ENCODE data around the gene CYP2A6. TPM values are rescaled to one million over a fixed set of nuclear protein-coding genes. Genes with fewer than 3 reads are reported as not detected.
A peak's percentile ranks its signal among the peaks of the same experiment; 100 is the strongest.
"Not testable (repeated sequence)": the region's sequence is repeated elsewhere in the genome, so short reads cannot be mapped to it uniquely, and the experiment has no call there.

CYP2A6 gene
- total RNA-seq, 2 donors from 2014 or later, result not detected

DNA sequence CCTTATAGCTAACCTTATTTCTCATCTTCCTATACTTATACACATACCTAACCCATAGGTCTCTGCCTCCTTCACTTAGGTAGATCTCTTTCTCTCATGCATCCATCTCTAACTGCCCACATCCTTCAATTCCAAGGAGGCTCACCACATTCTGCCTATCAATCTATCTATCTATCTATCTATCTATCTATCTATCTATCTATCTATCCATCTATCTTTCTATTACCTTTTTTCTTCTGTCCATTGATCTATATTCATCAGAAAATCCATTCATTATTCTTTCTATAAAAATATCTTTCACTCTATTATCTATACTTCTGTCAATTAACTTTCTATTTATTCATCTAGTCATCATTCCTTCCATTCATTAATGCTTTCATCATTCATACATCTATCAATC is 42.9 kb upstream of the CYP2A6 start:
- no peaks in the 10 kb centered on the region for H3K4me1 ChIP-seq (ENCODE audit: control insufficient read depth, insufficient read depth, low read length)
- TF ChIP-seq, protein P1, sequence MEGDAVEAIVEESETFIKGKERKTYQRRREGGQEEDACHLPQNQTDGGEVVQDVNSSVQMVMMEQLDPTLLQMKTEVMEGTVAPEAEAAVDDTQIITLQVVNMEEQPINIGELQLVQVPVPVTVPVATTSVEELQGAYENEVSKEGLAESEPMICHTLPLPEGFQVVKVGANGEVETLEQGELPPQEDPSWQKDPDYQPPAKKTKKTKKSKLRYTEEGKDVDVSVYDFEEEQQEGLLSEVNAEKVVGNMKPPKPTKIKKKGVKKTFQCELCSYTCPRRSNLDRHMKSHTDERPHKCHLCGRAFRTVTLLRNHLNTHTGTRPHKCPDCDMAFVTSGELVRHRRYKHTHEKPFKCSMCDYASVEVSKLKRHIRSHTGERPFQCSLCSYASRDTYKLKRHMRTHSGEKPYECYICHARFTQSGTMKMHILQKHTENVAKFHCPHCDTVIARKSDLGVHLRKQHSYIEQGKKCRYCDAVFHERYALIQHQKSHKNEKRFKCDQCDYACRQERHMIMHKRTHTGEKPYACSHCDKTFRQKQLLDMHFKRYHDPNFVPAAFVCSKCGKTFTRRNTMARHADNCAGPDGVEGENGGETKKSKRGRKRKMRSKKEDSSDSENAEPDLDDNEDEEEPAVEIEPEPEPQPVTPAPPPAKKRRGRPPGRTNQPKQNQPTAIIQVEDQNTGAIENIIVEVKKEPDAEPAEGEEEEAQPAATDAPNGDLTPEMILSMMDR (conservative IDR thresholded peaks at IDR 0.05), result no peak
- no peak overlapping the region for H3K4me3 ChIP-seq (ENCODE audit: low read length)
- Mint-ChIP-seq H3K27me3 (ENCODE audit: insufficient read depth) (peaks cover 72% of the 10 kb centered on the region), H3K36me3 (ENCODE audit: low read depth) (no peaks in the 10 kb centered on the region), H3K9me3 (no peaks in the 10 kb centered on the region), H3K27ac (no peak overlapping the region), H3K4me3 (no peak overlapping the region), H3K4me1 (no peaks in the 10 kb centered on the region)
- H3K27ac ChIP-seq (ENCODE audit: low read depth, low read length), result no peak overlapping the region
- no peaks in the 10 kb centered on the region for H3K9me3 ChIP-seq (ENCODE audit: control insufficient read depth, low read length)
- no peaks in the 10 kb centered on the region for H3K36me3 ChIP-seq (ENCODE audit: control insufficient read depth, insufficient read depth, low read length)
- no peak for DNase-seq
- peaks cover 17% of the 10 kb centered on the region for H3K27me3 ChIP-seq (ENCODE audit: control insufficient read depth, insufficient read depth, low read length, poor library complexity, severe bottlenecking)
- no peak overlapping the region for H3K9ac ChIP-seq (ENCODE audit: extremely low read depth, low read length, poor library complexity, severe bottlenecking)

DNA sequence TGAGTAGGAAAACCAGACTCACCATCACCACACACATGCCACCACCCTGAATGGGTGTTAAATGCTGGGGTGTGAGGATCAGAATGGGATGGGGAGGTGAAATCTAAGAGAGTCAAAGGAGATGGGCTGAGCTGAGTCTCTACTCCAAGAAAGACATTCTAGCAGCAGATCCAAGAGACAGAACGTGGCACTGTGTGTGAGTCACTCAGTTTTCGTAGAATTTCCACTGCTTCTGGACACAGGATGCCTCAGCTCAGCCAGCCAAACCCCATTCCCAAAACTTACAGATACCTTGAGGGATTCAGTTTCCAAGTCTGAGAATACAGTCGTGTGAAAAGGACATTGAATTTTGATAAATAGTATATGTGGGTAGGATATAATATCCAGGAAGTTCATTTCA is 39.1 kb upstream of the CYP2A6 start:
- DNase-seq, result no peak
- no peak overlapping the region for H3K4me3 ChIP-seq (ENCODE audit: low read length)
- TF ChIP-seq, protein P1 (conservative IDR thresholded peaks at IDR 0.05), result no peak
- Mint-ChIP-seq H3K36me3 (ENCODE audit: low read depth) (no peaks in the 10 kb centered on the region), H3K9me3 (no peaks in the 10 kb centered on the region), H3K27me3 (ENCODE audit: insufficient read depth) (peaks cover 65% of the 10 kb centered on the region), H3K27ac (no peak overlapping the region), H3K4me3 (no peak overlapping the region), H3K4me1 (peaks cover 5% of the 10 kb centered on the region)
- peaks cover 17% of the 10 kb centered on the region for H3K27me3 ChIP-seq (ENCODE audit: control insufficient read depth, insufficient read depth, low read length, poor library complexity, severe bottlenecking)
- no peak overlapping the region for H3K9ac ChIP-seq (ENCODE audit: extremely low read depth, low read length, poor library complexity, severe bottlenecking)
- WGBS, 2 experiments (ENCODE audit: insufficient coverage in 1 of 2, insufficient read length in 1 of 2), result 77 to 89% methylated on average over 3 of the region's 3 CpGs
- no peaks in the 10 kb centered on the region for H3K4me1 ChIP-seq (ENCODE audit: control insufficient read depth, insufficient read depth, low read length)
- no peak overlapping the region for H3K27ac ChIP-seq (ENCODE audit: low read depth, low read length)
- H3K36me3 ChIP-seq (ENCODE audit: control insufficient read depth, insufficient read depth, low read length), result no peaks in the 10 kb centered on the region
- no peaks in the 10 kb centered on the region for H3K9me3 ChIP-seq (ENCODE audit: control insufficient read depth, low read length)

DNA sequence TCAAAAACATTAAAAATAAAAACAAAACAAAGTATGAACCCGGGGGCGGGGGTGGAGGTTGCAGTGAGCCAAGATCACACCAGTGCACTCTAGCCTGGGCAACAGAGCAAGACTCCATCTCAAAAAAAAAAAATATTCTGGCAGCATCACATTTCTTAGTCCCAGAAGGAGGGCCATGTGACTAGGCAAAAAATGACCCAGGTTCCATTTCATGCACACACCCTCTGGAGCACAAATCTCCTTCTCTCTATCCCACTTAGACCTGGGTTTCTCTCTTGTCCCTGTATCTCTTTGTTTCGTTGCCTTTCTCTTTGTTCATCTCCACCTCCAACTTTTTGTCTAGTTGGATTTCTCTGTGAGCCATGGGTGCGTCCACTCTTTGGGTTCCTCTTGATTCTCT is 37.9 kb upstream of the CYP2A6 start:
- H3K27me3 Mint-ChIP-seq (ENCODE audit: insufficient read depth), result peaks cover 60% of the 10 kb centered on the region
- no peaks in the 10 kb centered on the region for H3K9me3 Mint-ChIP-seq
- Histone ChIP-seq H3K4me1 (ENCODE audit: control insufficient read depth, insufficient read depth, low read length) (no peaks in the 10 kb centered on the region), H3K27me3 (ENCODE audit: control insufficient read depth, insufficient read depth, low read length, poor library complexity, severe bottlenecking) (peaks cover 21% of the 10 kb centered on the region), H3K9ac (ENCODE audit: extremely low read depth, low read length, poor library complexity, severe bottlenecking) (no peak overlapping the region), H3K9me3 (ENCODE audit: control insufficient read depth, low read length) (no peaks in the 10 kb centered on the region), H3K4me3 (ENCODE audit: low read length) (no peak overlapping the region), H3K27ac (ENCODE audit: low read depth, low read length) (no peak overlapping the region), H3K36me3 (ENCODE audit: control insufficient read depth, insufficient read depth, low read length) (no peaks in the 10 kb centered on the region)
- TF ChIP-seq, protein P1 (conservative IDR thresholded peaks at IDR 0.05), result no peak
- WGBS, 2 experiments (ENCODE audit: insufficient coverage in 1 of 2, insufficient read length in 1 of 2), result 96 to 98% methylated on average over 3 to 4 of the region's 4 CpGs
- H3K27ac Mint-ChIP-seq, result no peak overlapping the region
- H3K36me3 Mint-ChIP-seq (ENCODE audit: low read depth), result no peaks in the 10 kb centered on the region
- H3K4me3 Mint-ChIP-seq, result no peak overlapping the region
- H3K4me1 Mint-ChIP-seq, result peaks cover 12% of the 10 kb centered on the region
- DNase-seq, result no peak

DNA sequence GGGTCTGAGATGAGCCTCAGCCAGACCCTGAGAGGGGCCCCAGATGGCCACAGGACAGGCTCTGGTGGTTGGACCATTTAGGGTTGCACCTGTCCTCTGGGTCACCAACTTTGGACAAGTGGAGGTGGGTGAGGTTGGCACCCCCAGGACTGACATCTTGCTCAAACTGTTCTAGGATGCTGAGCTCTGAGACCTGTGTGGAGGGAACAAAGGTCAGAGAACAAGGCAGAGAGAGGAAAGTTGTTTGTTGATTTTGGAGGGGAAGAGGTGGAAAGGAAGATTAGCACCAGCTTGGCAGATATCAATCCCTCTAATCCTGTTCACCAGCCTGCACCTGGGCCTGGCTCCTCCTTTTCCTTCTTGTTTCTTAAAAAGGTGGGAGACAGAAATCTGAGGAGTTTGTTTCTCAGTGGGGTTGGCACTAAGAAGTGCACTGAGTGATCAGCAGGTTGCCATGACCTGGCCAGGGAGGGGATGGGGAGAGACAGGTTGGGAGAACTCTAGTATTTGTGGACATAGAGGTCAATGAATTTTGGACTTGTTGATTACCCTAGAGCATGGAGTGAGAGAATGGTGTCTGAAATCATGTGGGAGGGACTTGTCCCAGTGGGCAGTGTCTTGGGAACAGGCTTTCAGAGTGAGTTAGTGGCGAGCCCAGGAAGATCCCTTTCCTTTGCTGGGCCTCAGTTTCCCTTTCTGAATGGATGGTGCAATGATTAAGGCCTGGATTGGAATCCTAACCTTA is 34.1 kb upstream of the CYP2A6 start:
- not testable (repeated sequence) for H3K4me3 ChIP-seq (ENCODE audit: low read length); H3K9me3 Mint-ChIP-seq; H3K36me3 Mint-ChIP-seq (ENCODE audit: low read depth); H3K36me3 ChIP-seq (ENCODE audit: control insufficient read depth, insufficient read depth, low read length); H3K27ac Mint-ChIP-seq; H3K4me3 Mint-ChIP-seq; H3K9me3 ChIP-seq (ENCODE audit: control insufficient read depth, low read length); H3K9ac ChIP-seq (ENCODE audit: extremely low read depth, low read length, poor library complexity, severe bottlenecking); H3K4me1 ChIP-seq (ENCODE audit: control insufficient read depth, insufficient read depth, low read length); H3K27ac ChIP-seq (ENCODE audit: low read depth, low read length)
- H3K27me3 ChIP-seq (ENCODE audit: control insufficient read depth, insufficient read depth, low read length, poor library complexity, severe bottlenecking), result peaks cover 43% of the 10 kb centered on the region
- H3K27me3 Mint-ChIP-seq (ENCODE audit: insufficient read depth), result peaks cover 75% of the 10 kb centered on the region
- DNase-seq, result peak; percentile 47
- peaks cover 12% of the 10 kb centered on the region for H3K4me1 Mint-ChIP-seq
- no CpG with 5 or more reads among the region's 1 CpG for WGBS, 2 experiments (ENCODE audit: insufficient coverage in 1 of 2, insufficient read length in 1 of 2)

DNA sequence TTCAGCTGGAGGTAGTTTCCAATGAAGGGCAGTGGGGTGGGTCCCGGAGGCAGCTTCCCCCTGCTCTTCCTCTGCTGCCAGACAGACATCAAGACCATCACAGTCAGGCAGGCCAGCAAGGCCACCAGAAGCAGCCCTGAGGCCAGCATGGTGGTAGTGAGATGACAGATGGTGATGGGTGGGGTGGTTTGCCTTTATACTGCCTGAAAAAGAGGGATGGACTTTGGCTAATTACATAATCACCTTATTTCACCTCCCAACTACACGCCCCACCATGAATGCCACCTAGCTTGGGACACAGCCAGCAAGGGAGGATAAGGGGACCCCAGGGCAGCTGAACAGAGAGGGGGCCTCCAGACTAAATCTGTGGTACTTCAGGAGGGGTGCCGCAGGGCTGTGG is 31.8 kb upstream of the CYP2A6 start, which contains the start of gene CYP2A7:
Gene CYP2A7 (minus strand): TSS at position 170 of the 400 bp plus-strand sequence. CDS start 21 bp downstream, at position 149.
- H3K9me3 ChIP-seq (ENCODE audit: control insufficient read depth, low read length); DNase-seq; H3K9ac ChIP-seq (ENCODE audit: extremely low read depth, low read length, poor library complexity, severe bottlenecking); H3K27ac Mint-ChIP-seq; H3K4me3 ChIP-seq (ENCODE audit: low read length); H3K36me3 Mint-ChIP-seq (ENCODE audit: low read depth); H3K36me3 ChIP-seq (ENCODE audit: control insufficient read depth, insufficient read depth, low read length); H3K9me3 Mint-ChIP-seq; H3K4me1 ChIP-seq (ENCODE audit: control insufficient read depth, insufficient read depth, low read length); H3K27ac ChIP-seq (ENCODE audit: low read depth, low read length); H3K4me3 Mint-ChIP-seq: not testable (repeated sequence)
- WGBS, 2 experiments (ENCODE audit: insufficient coverage in 1 of 2, insufficient read length in 1 of 2), result 96% methylated on average over 3 of the region's 3 CpGs; no CpG with 5 or more reads in 1 of the 2 experiments
- peaks cover 51% of the 10 kb centered on the region for H3K27me3 ChIP-seq (ENCODE audit: control insufficient read depth, insufficient read depth, low read length, poor library complexity, severe bottlenecking)
- H3K4me1 Mint-ChIP-seq, result peaks cover 12% of the 10 kb centered on the region
- H3K27me3 Mint-ChIP-seq (ENCODE audit: insufficient read depth), result peaks cover 77% of the 10 kb centered on the region
